Measurements from ENCODE around the gene WIPI1.

The WIPI1 gene

DNA sequence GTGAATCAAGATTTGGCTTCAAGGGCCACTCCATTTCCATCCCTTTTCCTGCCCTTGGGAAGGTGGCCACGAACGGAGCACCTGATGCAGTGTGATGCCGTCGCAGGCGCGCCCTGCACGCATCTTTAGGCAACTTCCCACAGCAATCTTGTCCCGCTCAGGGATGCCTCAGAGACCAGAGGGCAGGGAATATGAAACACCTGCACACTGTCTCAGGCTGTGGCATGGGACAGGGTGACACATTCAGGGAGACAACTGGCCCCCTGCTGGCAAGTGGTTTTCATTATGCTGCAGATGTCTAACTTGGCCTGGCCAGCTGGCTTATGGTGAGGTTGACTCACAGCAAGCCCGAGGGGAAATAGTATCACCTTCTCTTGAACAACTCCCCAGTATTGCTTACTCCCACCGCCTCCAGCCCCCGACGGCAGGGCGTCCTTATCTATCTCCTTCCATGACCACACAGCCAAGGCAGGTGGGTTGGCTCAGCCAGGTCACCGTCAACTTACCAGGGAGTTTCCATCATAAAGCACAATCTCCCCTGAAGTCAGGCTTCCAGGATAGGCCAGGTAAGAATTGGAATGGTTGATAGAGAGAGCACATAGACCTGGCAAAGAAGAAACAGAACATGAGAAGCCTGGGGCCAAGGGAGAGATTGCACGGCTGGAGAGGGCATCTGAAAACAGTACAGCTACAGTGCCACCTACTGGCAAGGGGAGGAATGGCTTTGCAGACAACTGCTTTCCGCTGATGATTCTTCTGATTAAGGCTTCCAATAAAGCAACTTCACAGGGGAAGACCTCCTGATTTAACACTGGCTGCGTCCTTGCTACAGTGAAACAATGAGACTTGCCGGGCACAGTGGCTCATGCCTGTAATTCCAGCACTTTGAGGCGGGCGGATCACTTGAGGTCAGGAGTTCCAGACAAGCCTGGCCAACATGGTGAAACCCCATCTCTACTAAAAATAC is 21.1 kb downstream of the WIPI1 start:
- DNase-seq (ENCODE audit: low read depth in 1 of 2, low spot score in 1 of 2) = peak in 1 of 2 experiments; percentile 86
- TF ChIP-seq SPI1 (IDR thresholded peaks at IDR 0.05; ENCODE audit: borderline replicate concordance, low read depth) = no peak
- TF ChIP-seq, protein P1, sequence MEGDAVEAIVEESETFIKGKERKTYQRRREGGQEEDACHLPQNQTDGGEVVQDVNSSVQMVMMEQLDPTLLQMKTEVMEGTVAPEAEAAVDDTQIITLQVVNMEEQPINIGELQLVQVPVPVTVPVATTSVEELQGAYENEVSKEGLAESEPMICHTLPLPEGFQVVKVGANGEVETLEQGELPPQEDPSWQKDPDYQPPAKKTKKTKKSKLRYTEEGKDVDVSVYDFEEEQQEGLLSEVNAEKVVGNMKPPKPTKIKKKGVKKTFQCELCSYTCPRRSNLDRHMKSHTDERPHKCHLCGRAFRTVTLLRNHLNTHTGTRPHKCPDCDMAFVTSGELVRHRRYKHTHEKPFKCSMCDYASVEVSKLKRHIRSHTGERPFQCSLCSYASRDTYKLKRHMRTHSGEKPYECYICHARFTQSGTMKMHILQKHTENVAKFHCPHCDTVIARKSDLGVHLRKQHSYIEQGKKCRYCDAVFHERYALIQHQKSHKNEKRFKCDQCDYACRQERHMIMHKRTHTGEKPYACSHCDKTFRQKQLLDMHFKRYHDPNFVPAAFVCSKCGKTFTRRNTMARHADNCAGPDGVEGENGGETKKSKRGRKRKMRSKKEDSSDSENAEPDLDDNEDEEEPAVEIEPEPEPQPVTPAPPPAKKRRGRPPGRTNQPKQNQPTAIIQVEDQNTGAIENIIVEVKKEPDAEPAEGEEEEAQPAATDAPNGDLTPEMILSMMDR (IDR thresholded peaks at IDR 0.05; ENCODE audit: insufficient read depth, low read length) = peak; percentile 100
- TF ChIP-seq POLR2AphosphoS5 (IDR thresholded peaks at IDR 0.05; ENCODE audit: low read depth) = no peak
- TF ChIP-seq, protein P2, sequence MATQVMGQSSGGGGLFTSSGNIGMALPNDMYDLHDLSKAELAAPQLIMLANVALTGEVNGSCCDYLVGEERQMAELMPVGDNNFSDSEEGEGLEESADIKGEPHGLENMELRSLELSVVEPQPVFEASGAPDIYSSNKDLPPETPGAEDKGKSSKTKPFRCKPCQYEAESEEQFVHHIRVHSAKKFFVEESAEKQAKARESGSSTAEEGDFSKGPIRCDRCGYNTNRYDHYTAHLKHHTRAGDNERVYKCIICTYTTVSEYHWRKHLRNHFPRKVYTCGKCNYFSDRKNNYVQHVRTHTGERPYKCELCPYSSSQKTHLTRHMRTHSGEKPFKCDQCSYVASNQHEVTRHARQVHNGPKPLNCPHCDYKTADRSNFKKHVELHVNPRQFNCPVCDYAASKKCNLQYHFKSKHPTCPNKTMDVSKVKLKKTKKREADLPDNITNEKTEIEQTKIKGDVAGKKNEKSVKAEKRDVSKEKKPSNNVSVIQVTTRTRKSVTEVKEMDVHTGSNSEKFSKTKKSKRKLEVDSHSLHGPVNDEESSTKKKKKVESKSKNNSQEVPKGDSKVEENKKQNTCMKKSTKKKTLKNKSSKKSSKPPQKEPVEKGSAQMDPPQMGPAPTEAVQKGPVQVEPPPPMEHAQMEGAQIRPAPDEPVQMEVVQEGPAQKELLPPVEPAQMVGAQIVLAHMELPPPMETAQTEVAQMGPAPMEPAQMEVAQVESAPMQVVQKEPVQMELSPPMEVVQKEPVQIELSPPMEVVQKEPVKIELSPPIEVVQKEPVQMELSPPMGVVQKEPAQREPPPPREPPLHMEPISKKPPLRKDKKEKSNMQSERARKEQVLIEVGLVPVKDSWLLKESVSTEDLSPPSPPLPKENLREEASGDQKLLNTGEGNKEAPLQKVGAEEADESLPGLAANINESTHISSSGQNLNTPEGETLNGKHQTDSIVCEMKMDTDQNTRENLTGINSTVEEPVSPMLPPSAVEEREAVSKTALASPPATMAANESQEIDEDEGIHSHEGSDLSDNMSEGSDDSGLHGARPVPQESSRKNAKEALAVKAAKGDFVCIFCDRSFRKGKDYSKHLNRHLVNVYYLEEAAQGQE (IDR thresholded peaks at IDR 0.05; ENCODE audit: insufficient replicate concordance, low read depth) = no peak
- no peak for TF ChIP-seq GABPA (IDR thresholded peaks at IDR 0.05; ENCODE audit: low read depth)
- Histone ChIP-seq H3K4me3 (replicated peaks; ENCODE audit: insufficient read depth, low read length) (no peak overlapping the region), H3K27me3 (ENCODE audit: insufficient read depth, poor library complexity, severe bottlenecking) (no peaks in the 10 kb centered on the region), H3K27ac (replicated peaks) (no peak overlapping the region)

DNA sequence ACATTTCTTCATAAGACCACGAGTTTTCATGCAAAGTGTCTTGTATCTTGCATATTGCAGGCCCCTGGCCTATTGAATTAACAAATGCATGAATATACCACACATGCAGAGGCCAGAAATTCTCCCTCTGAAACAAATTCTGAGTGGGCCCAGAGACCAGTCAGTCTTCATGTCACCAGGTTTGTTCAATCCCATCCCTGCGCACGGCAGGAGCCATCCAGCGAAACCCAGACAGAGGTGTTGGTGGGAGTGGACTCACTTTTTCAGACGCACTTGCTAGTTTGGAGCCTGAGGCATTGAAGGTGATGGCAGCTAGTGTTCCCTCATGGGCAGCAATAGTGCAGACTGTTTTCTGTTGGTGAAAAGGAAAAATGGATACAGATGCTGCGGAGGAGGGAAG is 21.9 kb downstream of the WIPI1 start:
- TF ChIP-seq POLR2AphosphoS5 (IDR thresholded peaks at IDR 0.05; ENCODE audit: low read depth) = no peak; the same call in 1 of the 2 replicates
- TF ChIP-seq, protein P2 (IDR thresholded peaks at IDR 0.05; ENCODE audit: insufficient replicate concordance, low read depth) = no peak
- TF ChIP-seq GABPA (IDR thresholded peaks at IDR 0.05; ENCODE audit: low read depth) = no peak
- TF ChIP-seq, protein P1 (IDR thresholded peaks at IDR 0.05; ENCODE audit: insufficient read depth, low read length) = no peak
- no peak for TF ChIP-seq SPI1 (IDR thresholded peaks at IDR 0.05; ENCODE audit: borderline replicate concordance, low read depth)
- H3K27ac ChIP-seq (replicated peaks) = no peak overlapping the region
- no peaks in the 10 kb centered on the region for H3K27me3 ChIP-seq (ENCODE audit: insufficient read depth, poor library complexity, severe bottlenecking)
- no peak for DNase-seq (ENCODE audit: low read depth in 1 of 2, low spot score in 1 of 2)
- H3K4me3 ChIP-seq (replicated peaks; ENCODE audit: insufficient read depth, low read length) = no peak overlapping the region

DNA sequence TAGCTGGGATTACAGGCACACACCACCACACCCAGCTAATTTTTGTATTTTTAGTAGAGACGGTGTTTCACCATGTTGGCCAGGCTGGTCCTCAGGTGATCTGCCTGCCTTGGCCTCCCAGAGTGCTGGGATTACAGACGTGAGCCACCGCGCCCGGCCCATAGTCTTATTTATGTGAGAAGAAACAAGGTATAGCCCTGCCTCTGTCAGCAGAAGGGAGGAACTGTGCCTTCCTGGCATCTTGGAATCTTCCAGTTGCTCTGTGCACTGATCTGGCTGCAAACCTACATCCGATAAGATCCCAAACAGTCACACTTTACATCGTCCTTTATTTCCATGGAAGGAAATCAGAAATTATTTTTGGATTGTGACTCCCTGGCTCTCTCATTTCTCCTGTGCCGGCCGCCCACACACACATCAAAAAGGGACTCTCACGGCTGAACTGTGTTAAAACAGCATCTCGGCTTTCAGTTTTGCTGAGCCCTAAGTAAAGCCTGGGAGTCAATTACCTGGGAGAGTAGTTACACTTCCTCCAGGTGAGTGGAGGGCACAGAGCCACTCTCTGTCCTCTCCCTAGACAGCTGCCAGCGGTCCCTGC is 23.3 kb downstream of the WIPI1 start:
- TF ChIP-seq GABPA (IDR thresholded peaks at IDR 0.05; ENCODE audit: low read depth) = no peak
- TF ChIP-seq, protein P1 (IDR thresholded peaks at IDR 0.05; ENCODE audit: insufficient read depth, low read length) = no peak
- Histone ChIP-seq H3K27me3 (ENCODE audit: insufficient read depth, poor library complexity, severe bottlenecking) (no peaks in the 10 kb centered on the region), H3K27ac (replicated peaks) (no peak overlapping the region), H3K4me3 (replicated peaks; ENCODE audit: insufficient read depth, low read length) (no peak overlapping the region)
- DNase-seq (ENCODE audit: low read depth in 1 of 2, low spot score in 1 of 2) = no peak

Measured in HL-60 (cell line).